Measurements from ENCODE around the gene SRMS.

Gene SRMS

DNA sequence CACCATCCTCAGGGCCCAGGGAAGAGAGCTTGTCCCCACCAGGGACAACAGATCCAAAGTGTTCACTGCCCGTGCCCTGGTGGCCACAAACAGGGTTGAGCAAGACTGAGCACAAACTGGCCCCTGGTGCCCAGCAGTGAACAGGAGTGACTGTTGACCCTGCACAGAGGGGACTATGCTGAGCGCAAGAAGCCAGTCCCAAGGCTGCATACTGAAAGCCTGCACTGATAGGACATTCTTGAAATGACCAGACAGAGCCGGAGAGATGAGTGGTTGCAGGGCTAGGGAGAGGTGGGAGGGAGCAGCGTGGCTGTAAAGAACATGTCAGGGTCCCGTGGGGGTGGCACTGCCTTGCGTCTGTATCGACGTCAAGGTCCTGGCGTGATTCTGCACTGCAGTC, 3.5 kb upstream of the SRMS start:
- no peak for DNase-seq

GRCh38 chr20:63549679-63550282, 2.2 kb upstream of the SRMS start:
- DNase-seq, result no peak

- DNase-seq, result no peak
Measured at GRCh38 chr20:63549019-63549418, 1.5 kb upstream of the SRMS start.

DNA sequence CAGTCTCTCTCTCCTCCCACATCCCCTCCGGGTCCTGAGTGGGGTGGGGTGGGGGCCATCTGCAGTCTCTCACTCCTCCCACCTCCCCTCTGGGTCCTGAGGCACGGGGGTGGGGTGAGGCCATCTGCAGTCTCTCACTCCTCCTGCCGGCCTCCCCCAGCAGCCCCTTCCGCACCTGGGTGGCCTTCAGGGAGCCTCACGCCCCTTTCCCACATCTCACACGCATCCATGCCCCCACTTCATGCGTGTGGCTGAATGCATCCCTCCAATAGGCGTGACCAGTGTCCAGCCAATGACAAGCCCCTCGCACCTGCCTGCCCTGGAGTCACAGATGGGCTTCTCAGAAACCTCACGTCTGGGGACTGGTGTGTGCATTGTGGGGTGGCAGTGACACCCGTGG, 993 bp upstream of the SRMS start:
- no peak for DNase-seq

DNA sequence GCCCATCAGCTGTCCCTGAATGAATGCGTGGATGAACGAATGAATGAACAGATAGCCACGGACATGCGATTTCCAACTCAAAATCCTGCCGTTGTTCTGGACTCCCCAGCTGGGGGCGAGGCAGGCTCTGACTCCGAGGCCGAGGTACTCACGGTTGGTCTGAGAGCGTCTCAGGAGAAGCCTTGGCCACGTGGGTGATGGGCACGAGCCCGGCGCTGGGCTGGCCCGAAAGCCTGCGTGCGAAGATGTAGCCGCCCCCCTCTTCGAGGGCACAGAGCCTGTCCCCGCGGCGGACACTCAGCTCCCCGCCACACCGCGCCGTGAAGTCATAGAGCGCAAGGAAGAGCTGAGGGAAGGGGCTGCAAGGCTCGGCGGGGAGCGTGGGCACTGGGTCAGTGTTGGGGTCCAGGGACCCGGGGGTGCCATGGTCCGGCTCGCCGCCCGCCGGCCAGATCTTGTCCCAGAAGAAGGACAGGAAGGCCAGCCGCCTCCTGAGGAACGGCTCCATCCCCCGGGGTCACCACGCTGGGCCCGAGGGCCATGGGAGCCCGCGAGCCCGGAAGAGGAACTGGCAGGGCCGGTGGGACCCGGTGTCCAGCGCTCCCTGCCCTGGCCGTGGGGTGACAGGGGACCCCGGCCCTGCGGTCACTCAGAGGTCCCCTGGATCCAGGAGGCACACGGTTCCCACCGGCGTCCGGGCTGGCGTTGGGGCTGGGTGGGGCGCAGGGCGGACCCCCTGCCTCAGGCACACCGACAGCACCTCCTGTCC, 409 bp downstream of the SRMS start:
- DNase-seq, result no peak

DNA sequence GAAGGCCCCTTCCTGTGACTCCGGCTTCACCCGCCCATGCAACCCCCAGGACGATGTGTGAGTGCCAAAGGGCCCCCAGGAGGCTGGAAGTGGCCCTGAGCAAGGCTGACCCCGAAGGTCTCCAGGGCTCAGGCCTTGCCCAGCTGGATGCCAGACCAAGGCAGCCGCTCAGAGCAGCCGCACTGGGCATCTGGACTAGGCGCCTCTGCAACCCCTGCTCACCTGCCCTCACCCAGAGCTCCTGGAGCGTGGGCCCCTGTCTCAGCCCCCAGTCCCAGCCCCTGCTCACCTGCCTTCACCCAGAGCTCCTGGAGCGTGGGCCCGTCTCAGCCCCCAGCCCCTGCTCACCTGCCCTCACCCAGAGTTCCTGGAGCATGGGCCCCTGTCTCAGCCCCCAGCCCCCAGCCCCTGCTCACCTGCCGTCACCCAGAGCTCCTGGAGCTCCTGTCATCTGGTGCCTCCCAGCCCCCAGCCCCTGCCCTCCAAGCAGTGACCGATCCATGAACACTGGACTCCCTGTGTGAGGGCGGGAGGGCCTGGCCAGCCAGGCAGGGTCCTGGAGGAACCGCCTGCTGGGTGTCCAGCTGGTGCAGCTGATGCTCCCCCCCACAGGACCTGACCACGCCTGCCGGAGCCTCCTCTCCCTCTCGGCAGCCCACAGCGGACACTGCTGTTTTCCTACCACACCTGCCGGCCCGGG, 1.1 kb downstream of the SRMS start:
- no peak for DNase-seq

GRCh38 chr20:63545814-63546213, 1.7 kb downstream of the SRMS start:
- DNase-seq, result no peak

DNA sequence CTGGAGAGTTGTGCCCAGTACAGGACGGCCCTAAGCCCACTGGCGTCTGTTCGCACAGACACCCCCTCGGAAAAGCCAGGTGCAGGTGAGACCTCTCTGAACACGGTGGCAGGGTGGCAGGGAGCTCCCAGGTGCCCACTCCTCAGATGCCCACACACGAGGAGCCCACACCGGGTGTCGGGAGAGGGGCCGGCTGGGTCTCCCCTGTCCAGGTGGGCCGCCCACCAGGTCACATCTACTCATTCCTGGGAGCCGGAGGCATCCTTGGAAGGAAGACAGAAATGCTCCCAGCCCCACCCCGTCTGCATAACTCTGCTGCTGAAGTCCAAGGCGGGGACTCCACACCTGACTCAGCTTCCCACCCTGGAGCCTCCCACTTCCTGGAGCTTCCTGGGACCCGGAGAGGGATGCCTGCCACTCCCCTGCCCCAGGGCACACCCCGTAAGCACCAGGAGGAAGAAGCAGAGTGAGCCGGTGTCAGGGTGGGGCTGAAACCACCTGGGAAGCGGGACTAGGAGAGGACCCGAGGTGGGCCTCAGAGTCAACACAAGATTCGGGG, 2.5 kb downstream of the SRMS start:
- DNase-seq, result no peak

DNA sequence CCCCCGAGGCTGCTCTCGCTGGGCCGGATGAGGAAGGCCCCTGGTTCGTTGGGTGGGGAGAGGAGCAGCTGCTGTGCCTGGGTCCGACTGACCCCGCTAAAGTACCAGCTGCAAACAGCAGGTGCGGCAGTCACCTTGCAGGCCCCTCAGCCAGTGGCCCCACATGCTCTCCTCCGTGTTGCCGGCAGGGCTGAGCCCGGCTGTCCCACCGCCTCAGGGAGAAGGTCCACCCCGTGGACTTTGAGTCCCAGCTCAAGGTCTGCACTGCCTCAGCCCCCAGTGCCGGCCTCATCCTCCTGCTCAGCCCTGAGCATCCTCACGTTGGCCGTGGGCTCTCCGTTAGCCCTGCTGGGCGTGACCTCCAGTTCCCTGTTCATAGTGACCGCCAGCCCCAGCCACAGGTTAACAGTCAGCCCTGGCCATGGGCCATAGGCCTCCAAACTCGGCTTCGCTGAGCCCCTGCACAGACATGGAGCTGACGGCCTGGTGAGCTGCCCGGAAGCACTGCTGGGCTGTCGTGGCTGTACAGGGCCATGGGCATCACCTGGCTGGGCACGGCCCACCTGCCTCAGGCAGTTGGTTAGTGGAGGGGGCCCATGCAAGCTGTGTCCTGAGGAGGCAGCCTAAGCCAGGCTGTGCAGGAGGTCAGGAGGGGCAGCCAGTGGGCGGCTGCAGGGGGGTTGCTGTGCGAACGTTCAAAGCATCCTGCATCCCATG, 3.1 kb downstream of the SRMS start:
- no peak for DNase-seq

DNA sequence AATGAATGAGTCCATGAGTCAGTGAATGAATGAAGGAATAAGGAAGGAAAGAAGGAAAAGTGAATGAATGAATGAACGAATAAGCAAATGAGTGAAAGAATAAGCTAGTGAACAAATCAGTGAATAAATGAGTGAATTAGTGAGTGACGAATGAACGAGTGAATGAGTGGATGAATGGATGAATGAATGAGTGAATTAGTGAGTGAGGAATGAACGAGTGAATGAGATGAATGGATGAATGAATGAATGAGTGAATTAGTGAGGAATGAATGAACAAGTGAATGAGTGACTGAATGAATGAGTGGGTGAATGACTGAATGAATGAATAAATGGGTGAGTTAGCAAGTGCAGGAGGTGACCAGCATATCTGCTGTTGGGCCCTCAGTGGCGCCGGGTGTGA, 3.8 kb downstream of the SRMS start:
- DNase-seq, result no peak

- no peak for DNase-seq
Measured at GRCh38 chr20:63543131-63543530, 4.4 kb downstream of the SRMS start.

GRCh38 chr20:63542696-63543095, 4.9 kb downstream of the SRMS start:
- DNase-seq, result no peak

GRCh38 chr20:63542031-63542559, 5.5 kb downstream of the SRMS start:
- peak; percentile 66 for DNase-seq

GRCh38 chr20:63541371-63541770, 6.2 kb downstream of the SRMS start:
- DNase-seq, result no peak

GRCh38 chr20:63540417-63541186, 6.9 kb downstream of the SRMS start:
- no peak for DNase-seq

DNA sequence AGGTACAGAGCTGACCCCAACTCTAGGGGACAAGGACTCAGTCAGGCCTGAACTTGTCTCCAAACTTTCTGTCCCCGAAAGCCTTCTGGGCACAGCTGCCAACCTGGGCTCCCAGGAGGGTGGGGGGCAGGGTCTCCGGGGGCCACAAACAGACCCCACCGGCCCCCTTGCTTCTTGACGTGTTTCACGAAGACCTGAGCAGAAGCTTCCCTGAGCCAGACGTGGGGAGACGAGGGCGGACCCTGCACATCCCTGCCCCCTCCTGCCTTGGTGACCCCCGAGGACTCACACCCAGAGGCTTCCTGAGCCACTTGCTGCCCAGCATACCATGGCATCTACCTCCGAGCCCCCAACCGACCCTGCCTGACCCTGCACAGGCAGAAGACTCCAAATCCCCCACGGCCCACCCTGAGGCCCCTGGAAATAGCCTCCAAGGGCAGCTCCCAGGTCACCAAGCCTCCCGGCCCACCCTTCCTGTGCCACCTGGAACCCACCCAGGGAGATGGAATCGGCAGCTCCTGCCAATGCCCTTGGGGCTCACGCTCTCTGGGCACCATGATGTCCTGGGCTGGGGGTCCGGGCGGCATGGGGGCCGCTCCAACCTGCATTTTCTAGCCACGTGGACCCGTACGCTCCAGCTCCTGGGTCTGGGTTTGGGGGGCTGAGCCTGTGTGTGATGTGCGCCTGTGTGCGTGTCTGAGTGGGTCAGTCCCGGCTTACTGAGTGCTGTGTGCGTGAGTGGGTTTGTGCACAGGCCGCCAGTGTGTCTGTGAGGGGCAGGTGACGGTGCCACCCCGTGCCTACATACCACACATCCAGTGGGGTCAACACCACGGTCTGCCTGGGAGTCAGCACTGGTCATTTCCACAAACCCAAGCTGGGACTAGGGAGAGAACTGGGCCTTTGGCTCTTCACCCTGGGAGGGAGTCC, 7.8 kb downstream of the SRMS start:
- no peak for DNase-seq

DNA sequence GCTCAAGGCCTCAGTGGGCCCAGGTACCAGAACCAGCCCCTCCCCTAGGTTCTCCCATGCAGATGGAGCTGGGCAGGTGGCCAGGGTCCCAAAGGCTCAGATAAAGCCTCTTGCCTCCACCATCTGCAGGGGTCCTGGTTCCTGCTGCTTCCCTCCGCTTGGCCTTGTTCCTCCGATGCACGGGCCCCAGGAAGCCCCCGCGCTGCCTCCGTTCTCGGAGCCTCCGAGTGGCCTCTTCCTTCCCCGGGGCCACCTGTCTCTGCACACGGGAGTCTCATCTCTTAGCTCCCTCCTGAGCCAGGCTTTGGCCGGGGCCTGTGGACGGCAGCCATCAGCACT, 8.5 kb downstream of the SRMS start:
- DNase-seq, result no peak

DNA sequence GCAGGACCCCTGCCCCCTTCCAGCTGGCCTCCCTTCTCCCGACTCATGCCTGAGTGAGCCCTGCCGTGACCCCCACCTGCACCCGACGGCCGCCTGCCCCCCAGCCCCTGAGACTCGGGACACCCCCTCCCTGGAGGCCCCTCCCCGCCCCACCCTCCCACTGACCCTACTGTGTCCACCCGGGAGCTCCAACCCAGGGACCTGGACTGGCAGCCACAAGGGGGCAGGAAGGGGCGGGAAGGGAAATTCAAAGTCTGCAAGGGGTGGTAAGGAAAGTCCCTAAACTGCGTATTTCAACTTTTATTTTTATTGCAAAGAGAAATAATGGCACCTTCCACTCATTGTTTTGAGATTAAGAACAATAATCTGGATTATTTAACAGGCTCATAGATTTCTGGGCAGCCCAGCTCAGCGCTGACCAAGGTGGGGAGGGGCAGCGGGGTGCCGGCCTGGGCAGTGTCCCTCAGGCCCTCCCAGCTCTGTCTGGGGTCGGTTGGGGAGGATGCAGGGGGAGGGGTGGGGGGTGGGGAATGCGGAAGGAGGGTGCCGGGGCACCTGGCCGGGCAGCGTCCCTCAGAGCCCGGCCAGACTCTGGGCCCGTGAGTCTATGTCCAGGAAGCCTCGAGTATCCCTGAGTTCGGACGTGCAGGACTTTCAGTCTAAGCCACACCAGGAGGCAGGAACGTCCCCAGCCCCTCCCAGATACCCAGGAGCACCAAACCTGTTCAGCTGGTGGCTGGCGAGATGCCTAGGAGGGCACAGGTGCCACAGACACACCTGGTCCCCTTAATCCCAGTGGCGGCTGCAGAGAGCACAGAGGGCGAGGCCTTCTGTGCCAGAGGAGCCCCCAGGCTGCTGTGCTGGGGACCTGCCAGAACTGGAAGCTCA, 9.1 kb downstream of the SRMS start:
- peak; percentile 62 for DNase-seq

DNA sequence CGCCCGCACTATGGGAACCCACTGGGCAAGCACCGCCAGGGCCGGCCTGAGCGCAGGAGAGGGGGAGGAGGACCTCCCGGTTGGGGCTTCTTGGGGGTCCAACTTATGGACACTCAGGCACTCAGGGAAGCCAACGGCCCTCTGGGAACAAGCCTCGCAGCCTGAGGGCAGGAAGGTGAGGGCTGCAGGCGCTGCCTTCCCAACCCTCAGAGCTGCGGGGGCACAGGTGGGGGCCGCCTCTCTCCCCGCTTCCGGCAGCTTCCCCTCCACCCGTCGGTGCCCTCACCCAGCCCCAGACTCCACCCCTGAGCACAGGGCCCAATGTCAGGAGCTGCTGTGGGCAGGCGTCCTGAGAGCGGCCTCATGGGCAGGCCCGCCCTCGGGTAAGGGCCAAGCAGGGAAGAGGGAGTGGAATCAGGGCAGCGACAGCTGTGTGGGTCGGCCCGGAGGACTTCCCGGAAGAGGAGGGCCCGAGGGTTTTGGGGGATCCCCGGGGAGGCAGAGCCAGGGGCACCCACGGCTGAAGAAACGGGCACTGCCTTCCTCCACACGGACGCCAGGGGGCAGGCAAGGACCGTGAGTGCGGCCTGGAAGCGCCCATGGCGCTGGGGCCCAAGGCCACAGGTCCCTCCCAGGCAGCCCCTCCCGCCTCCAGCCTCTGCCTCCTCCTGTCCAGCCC, 9.9 kb downstream of the SRMS start:
- DNase-seq, result peak; percentile 93
